HepG2 (cell line): ENCODE data around the gene JPT1. TPM values are rescaled to one million over a fixed set of nuclear protein-coding genes. Genes with fewer than 3 reads are reported as not detected.

ENCODE experiments used
- ATAC-seq: fragments of 200-7000 bp; cut with Tn5 transposase; 3 replicates; pipeline ENCODE4 v1.9.1; 2020; ENCODE audit warnings: mild to moderate bottlenecking, moderate library complexity
- BruUV-seq: library from RNA; stranded (reverse); fragments of 400-500 nt; replicated peaks from 2 replicates; lab custom pipeline; 2021; lab: Mats Ljungman, UMichigan
- CTCF ChIA-PET: fragments of 300-600 bp; formaldehyde crosslinking; extraction: SDS; loops from one replicate; lab custom pipeline; 2021; ENCODE audit warnings: low total read pairs, inconsistent platforms, low intra/inter-chr PET ratio; lab: Yijun Ruan, JAX
- POLR2A ChIA-PET: fragments of 350-600 bp; sonication (Branson Sonifier 250); formaldehyde crosslinking; loops from one replicate; lab custom pipeline; 2020; ENCODE audit warnings: antibody characterized with exemption, inconsistent platforms; lab: Yijun Ruan, JAX
- DNase-seq: peaks from one replicate; pipeline ENCODE4 v3.0.0-alpha.2; 2015; ENCODE audit warnings: low spot score
- FAIRE-seq: peaks from 3 replicates; lab custom pipeline; 2011; peaks lifted over from hg19 to GRCh38; lab: Jason Lieb, UNC
- H2AFZ ChIP-seq: one replicate; pipeline ENCODE4 v1.6.1; 2011; ENCODE audit warnings: low read length, inconsistent platforms
- H3K27ac ChIP-seq: fragments of 300-600 bp; 3 replicates; pipeline ENCODE4 v1.8.0; 2011; ENCODE audit warnings: mixed run types, mild to moderate bottlenecking, mixed read lengths, low read length, inconsistent platforms; ENCODE audit not compliant: insufficient read depth; ENCODE audit errors: extremely low read length
- H3K27me3 ChIP-seq, 2 experiments: fragments of 200-600 bp in 1 of 2; 2 replicates in 1 of 2; 3 replicates in 1 of 2; pipeline versions ENCODE4 v1.6.0 to v1.8.0; 2011; ENCODE audit warnings: low read length in 2 of 2, mild to moderate bottlenecking in 2 of 2, moderate library complexity in 2 of 2, inconsistent platforms in 1 of 2; ENCODE audit not compliant: insufficient read depth in 2 of 2, control insufficient read depth in 1 of 2
- H3K36me3 ChIP-seq, 2 experiments: fragments of 200-600 bp in 1 of 2; replicated peaks in 1 of 2; 2 replicates in 1 of 2; 3 replicates in 1 of 2; pipeline versions ENCODE4 v1.5.1 to v1.8.0; 2011; ENCODE audit warnings: low read length in 2 of 2, inconsistent platforms in 1 of 2; ENCODE audit not compliant: insufficient read depth in 2 of 2, control insufficient read depth in 1 of 2
- H3K4me1 ChIP-seq: 2 replicates; pipeline ENCODE4 v1.5.1; 2012; ENCODE audit warnings: low read length, inconsistent platforms; ENCODE audit not compliant: insufficient read depth
- H3K4me2 ChIP-seq: 2 replicates; pipeline ENCODE4 v1.6.0; 2011; ENCODE audit warnings: low read depth, low read length, inconsistent platforms
- H3K4me3 ChIP-seq, 3 experiments: fragments of 200-600 bp in 1 of 3; sonication (generic), shearing (Covaris generic) in 1 of 3; replicated peaks in 1 of 3; 2 replicates each; pipeline ENCODE4 v1.5.1; 2011 to 2016; ENCODE audit warnings: low read length in 3 of 3, inconsistent platforms in 2 of 3, low read depth in 2 of 3, mild to moderate bottlenecking in 2 of 3, control low read depth in 1 of 3, mixed read lengths in 1 of 3; ENCODE audit not compliant: insufficient read depth in 1 of 3
- H3K79me2 ChIP-seq: one replicate; pipeline ENCODE4 v1.6.1; 2011; ENCODE audit warnings: low read length, inconsistent platforms; ENCODE audit not compliant: insufficient read depth
- H3K9ac ChIP-seq: 2 replicates; pipeline ENCODE4 v1.6.0; 2011; ENCODE audit warnings: mild to moderate bottlenecking, low read depth, low read length, inconsistent platforms; ENCODE audit not compliant: insufficient read depth
- H3K9me3 ChIP-seq: 2 replicates; pipeline ENCODE4 v1.5.1; 2012; ENCODE audit warnings: mild to moderate bottlenecking, low read length
- H4K20me1 ChIP-seq: 2 replicates; pipeline ENCODE4 v1.6.0; 2011; ENCODE audit warnings: inconsistent platforms, mild to moderate bottlenecking, low read length, moderate library complexity; ENCODE audit not compliant: insufficient read depth
- EHMT2 ChIP-seq: fragments of 200-600 bp; sonication (generic); IDR thresholded peaks from 2 replicates; pipeline ENCODE4 v1.7.0; 2017; ENCODE audit warnings: antibody characterized with exemption, low read depth, low read length, borderline replicate concordance
- HNF4G ChIP-seq, 2 experiments: sonication (generic) in 1 of 2; formaldehyde crosslinking in 1 of 2; IDR thresholded peaks; 2 replicates each; pipeline versions ENCODE4 v1.4.0 to v1.6.1; 2011 to 2020; ENCODE audit warnings: borderline replicate concordance in 2 of 2, low read depth in 2 of 2, mild to moderate bottlenecking in 2 of 2, low read length in 1 of 2, missing genetic modification reagents in 1 of 2, moderate library complexity in 1 of 2
- JARID2 ChIP-seq: sonication (generic); formaldehyde crosslinking; IDR thresholded peaks from 2 replicates; pipeline ENCODE4 v1.8.1; 2023; ENCODE audit warnings: missing genetic modification reagents, inconsistent platforms; ENCODE audit not compliant: insufficient replicate concordance
- JUN ChIP-seq: sonication (generic); formaldehyde crosslinking; IDR thresholded peaks from 2 replicates; pipeline ENCODE4 v1.4.0; 2020; ENCODE audit warnings: mild to moderate bottlenecking, missing genetic modification reagents
- KLF11 ChIP-seq: IDR thresholded peaks from 2 replicates; pipeline ENCODE4 v1.6.1; 2016; ENCODE audit warnings: missing compliant biosample characterization
- MED13 ChIP-seq: sonication (generic); formaldehyde crosslinking; IDR thresholded peaks from 2 replicates; pipeline ENCODE4 v1.5.0; 2020; ENCODE audit warnings: missing genetic modification reagents
- RBM22 ChIP-seq: fragments of 200-400 bp; formaldehyde crosslinking; optimal IDR thresholded peaks from 2 replicates; pipeline ENCODE3; 2017; ENCODE audit warnings: mild to moderate bottlenecking, low read length, moderate library complexity
- RXRA ChIP-seq: sonication (generic); formaldehyde crosslinking; IDR thresholded peaks from 2 replicates; pipeline ENCODE4 v1.5.1; 2020; ENCODE audit warnings: missing genetic modification reagents
- SCMH1 ChIP-seq: sonication (generic); formaldehyde crosslinking; IDR thresholded peaks from 2 replicates; pipeline ENCODE4 v1.9.0; 2021; ENCODE audit warnings: missing genetic modification reagents, mild to moderate bottlenecking, borderline replicate concordance
- SMARCC2 ChIP-seq: fragments of 450-650 bp; IDR thresholded peaks from 2 replicates; pipeline ENCODE4 v1.6.1; 2017; ENCODE audit warnings: antibody characterized with exemption, mild to moderate bottlenecking
- SYNCRIP ChIP-seq: fragments of 200-400 bp; formaldehyde crosslinking; IDR thresholded peaks from 2 replicates; pipeline ENCODE4 v1.6.1; 2018; ENCODE audit warnings: mild to moderate bottlenecking, low read depth, low read length; ENCODE audit not compliant: insufficient read depth
- TBP ChIP-seq: sonication (generic); formaldehyde crosslinking; IDR thresholded peaks from 2 replicates; pipeline ENCODE4 v1.5.0; 2020; ENCODE audit warnings: missing genetic modification reagents
- TFAP4 ChIP-seq: sonication (generic); IDR thresholded peaks from 2 replicates; pipeline ENCODE4 v1.6.1; 2016; ENCODE audit warnings: low read depth, borderline replicate concordance
- ZBTB8A ChIP-seq: sonication (generic); formaldehyde crosslinking; IDR thresholded peaks from 2 replicates; pipeline ENCODE4 v1.4.0; 2020; ENCODE audit warnings: mild to moderate bottlenecking, low read depth, missing genetic modification reagents, borderline replicate concordance
- ZNF253 ChIP-seq: sonication (generic); formaldehyde crosslinking; IDR thresholded peaks from 2 replicates; pipeline ENCODE4 v1.8.0; 2022; ENCODE audit warnings: mild to moderate bottlenecking, missing genetic modification reagents, borderline replicate concordance
- ZNF33B ChIP-seq: sonication (generic); formaldehyde crosslinking; IDR thresholded peaks from 2 replicates; pipeline ENCODE4 v1.5.1; 2020; ENCODE audit warnings: mild to moderate bottlenecking, missing genetic modification reagents
- ZNF512 ChIP-seq: sonication (generic); formaldehyde crosslinking; IDR thresholded peaks from 2 replicates; pipeline ENCODE4 v1.4.0; 2020; ENCODE audit warnings: mild to moderate bottlenecking, missing genetic modification reagents
- ZNF570 ChIP-seq: sonication (generic); formaldehyde crosslinking; IDR thresholded peaks from 2 replicates; pipeline ENCODE4 v1.4.0; 2020; ENCODE audit warnings: mild to moderate bottlenecking, missing genetic modification reagents, borderline replicate concordance
- ZNF614 ChIP-seq: IDR thresholded peaks from 2 replicates; pipeline ENCODE4 v1.6.1; 2018; ENCODE audit warnings: missing biosample characterization, missing genetic modification reagents, inconsistent platforms, borderline replicate concordance
- ZNF749 ChIP-seq: sonication (generic); formaldehyde crosslinking; IDR thresholded peaks from 2 replicates; pipeline ENCODE4 v1.8.0; 2022; ENCODE audit warnings: mild to moderate bottlenecking, missing genetic modification reagents, moderate library complexity, borderline replicate concordance
- WGBS: methylation state at CpG from one replicate; pipeline ENCODE4 v1.1.6; 2017; ENCODE audit warnings: low lambda C conversion rate; 5-methylcytosine and 5-hydroxymethylcytosine counted together
- in situ Hi-C: cut with HindIII; loops from 2 replicates; pipeline ENCODE4 v1.10.0; 2017; ENCODE audit warnings: low pct_unique_long_range_greater_than_20kb; ENCODE audit not compliant: extremely low pct_ligation_motif_present
- intact Hi-C: fragments of 100-400 bp; cut with micrococcal nuclease; formaldehyde crosslinking; loops from one replicate; pipeline ENCODE4 v1.10.0; 2022; ENCODE audit not compliant: unreplicated experiment
- polyA plus RNA-seq, 8 experiments: library from polyadenylated mRNA; depleted of rRNA in 3 of 8; stranded (reverse) in 7 of 8; unstranded in 1 of 8; fragments of >200 nt; fragmentation: Illumina TruSeq in 4 of 8; extraction: Trizol in 4 of 8; gene quantifications; 2 replicates each; pipeline versions ENCODE4 v1.2.1 to v1.2.3, GENCODE V29; 2011 to 2016; ENCODE audit warnings: low read depth in 4 of 8, missing spikeins in 1 of 8, mixed read lengths in 1 of 8; ENCODE audit not compliant: insufficient read depth in 1 of 8
- total RNA-seq, 5 experiments: library from RNA; depleted of rRNA; stranded (reverse); fragments of >200 nt; fragmentation: Illumina TruSeq; extraction: Trizol; gene quantifications; 2 replicates each; pipeline ENCODE4 v1.2.3, GENCODE V29; 2016; ENCODE audit warnings: low read depth in 1 of 5

The JPT1 gene
- total and polyA plus RNA-seq, 2 of the 13 experiments (the other 11 are each of a cell fraction or from before 2014, with no cell fraction given), result 43.3 to 256 TPM

- Histone ChIP-seq H3K4me3 (no peak overlapping the region), H3K27ac (no peak overlapping the region)
- intact Hi-C loops, result loop anchor here (5.0 kb wide), 1 partner anchor 125 kb away; no protein-coding TSS in a partner anchor
Measured at GRCh38 chr17:75111777-75112335, 42.5 kb downstream of the JPT1 start.

More at GRCh38 chr17:75111777-75112335, 42.5 kb downstream of the JPT1 start:
- peaks cover 0 to 3% of the 10 kb centered on the region in 2 experiments; a peak in 1 of 5 replicates for H3K27me3 ChIP-seq
- ChIA-PET CTCF (no interaction called here), POLR2A (interaction anchor here (1.1 kb wide), 1 partner anchor 24 kb away, joined by 4 read pairs; the partner anchor contains the start of gene SLC16A5)
- FAIRE-seq (peak; percentile 28), ATAC-seq (no peak), DNase-seq (no peak)
- peaks cover 0 to 3% of the 10 kb centered on the region in 2 experiments; a peak in 3 of 5 replicates for H3K36me3 ChIP-seq
- TSS peak; percentile 48 for BruUV-seq
- TF ChIP-seq ZNF33B (CRISPR knock-in tag) (no peak), ZNF512 (CRISPR knock-in tag) (no peak), SMARCC2 (no peak), EHMT2 (no peak), KLF11 (CRISPR knock-in tag) (no peak), RXRA (CRISPR knock-in tag) (no peak), TFAP4 (no peak), ZNF570 (CRISPR knock-in tag) (no peak), MED13 (CRISPR knock-in tag) (no peak), ZNF614 (no peak), ZBTB8A (CRISPR knock-in tag) (no peak), HNF4G (IDR thresholded peaks at IDR 0.05; ENCODE audit: borderline replicate concordance, low read depth, low read length) (no peak), HNF4G (CRISPR knock-in tag; IDR thresholded peaks at IDR 0.05; ENCODE audit: borderline replicate concordance, low read depth) (no peak), TBP (no peak), ZNF253 (CRISPR knock-in tag) (no peak), JARID2 (no peak), SCMH1 (CRISPR knock-in tag) (no peak), SYNCRIP (no peak), JUN (CRISPR knock-in tag) (no peak), ZNF749 (no peak), RBM22 (no peak)
- H3K4me1 ChIP-seq, result peaks cover 48% of the 10 kb centered on the region
- H3K9ac ChIP-seq, result no peak overlapping the region
- 88% methylated on average over 7 of the region's 7 CpGs for WGBS
- no peak overlapping the region for H3K4me2 ChIP-seq
- no peak overlapping the region for H2AFZ ChIP-seq
- peaks cover 8% of the 10 kb centered on the region for H3K79me2 ChIP-seq
- in situ Hi-C loops, result loop anchor here (5.0 kb wide), 1 partner anchor 300 kb away; no protein-coding TSS in a partner anchor
- no peaks in the 10 kb centered on the region for H3K9me3 ChIP-seq
- H4K20me1 ChIP-seq, result no peaks in the 10 kb centered on the region
